Naive thymus-derived CD4-positive, alpha-beta T cell (primary cell): ENCODE measurements around the gene SMIM10L1. TPM values are rescaled to one million over a fixed set of nuclear protein-coding genes. Genes with fewer than 3 reads are reported as not detected.

Experiments
- ATAC-seq: fragments of 150-1000 bp; cut with Tn5 transposase; 2 replicates; pipeline ENCODE4 v1.10.0; 2021; ENCODE audit warnings: mild to moderate bottlenecking, moderate library complexity
- CTCF ChIA-PET: fragments of 350-600 bp; sonication (Branson Sonifier 250); formaldehyde crosslinking; loops from one replicate; lab custom pipeline; 2021; ENCODE audit warnings: antibody characterized with exemption; lab: Charles Lee
- POLR2A ChIA-PET: fragments of 350-600 bp; sonication (Branson Sonifier 250); formaldehyde crosslinking; loops from one replicate; lab custom pipeline; 2021; ENCODE audit warnings: antibody characterized with exemption, inconsistent platforms; lab: Charles Lee
- DNase-seq, 9 donors: peaks; one replicate each; pipeline versions ENCODE4 v3.0.0 to v3.0.0-alpha.2; 2020 to 2022; ENCODE audit warnings: mixed read lengths in 1 of 9
- H3K27ac ChIP-seq: one replicate; pipeline ENCODE4 v1.7.0; 2013; ENCODE audit warnings: mild to moderate bottlenecking, low read depth, low read length, moderate library complexity
- H3K27me3 ChIP-seq, 2 donors: one replicate each; pipeline ENCODE4 v1.7.0; 2013; ENCODE audit warnings: low read length in 2 of 2, mild to moderate bottlenecking in 2 of 2, moderate library complexity in 2 of 2; ENCODE audit not compliant: control insufficient read depth in 2 of 2, insufficient read depth in 2 of 2
- H3K36me3 ChIP-seq, 3 experiments: 1 replicate in 2 of 3; 2 replicates in 1 of 3; pipeline ENCODE4 v1.7.0; 2013; ENCODE audit warnings: low read length in 3 of 3, mild to moderate bottlenecking in 3 of 3, moderate library complexity in 1 of 3; ENCODE audit not compliant: insufficient read depth in 3 of 3, control insufficient read depth in 2 of 3
- H3K4me1 ChIP-seq, 2 donors: one replicate each; pipeline ENCODE4 v1.7.0; 2013; ENCODE audit warnings: low read length in 2 of 2, mild to moderate bottlenecking in 2 of 2, moderate library complexity in 1 of 2; ENCODE audit not compliant: control insufficient read depth in 2 of 2, insufficient read depth in 2 of 2
- H3K4me3 ChIP-seq: 2 replicates; pipeline ENCODE4 v1.7.0; 2013; ENCODE audit warnings: mild to moderate bottlenecking, low read length
- H3K9me3 ChIP-seq, 3 experiments: 1 replicate in 2 of 3; 2 replicates in 1 of 3; pipeline ENCODE4 v1.7.0; 2013; ENCODE audit warnings: low read length in 3 of 3; ENCODE audit not compliant: control insufficient read depth in 2 of 3
- H3K27ac Mint-ChIP-seq, 9 donors: one replicate each; pipeline ENCODE4 v1.8.0; 2020 to 2022; ENCODE audit warnings: mixed read lengths in 9 of 9, mild to moderate bottlenecking in 8 of 9, moderate library complexity in 5 of 9, inconsistent platforms in 2 of 9
- H3K27me3 Mint-ChIP-seq, 5 donors: one replicate each; pipeline ENCODE4 v1.8.0; 2021 to 2022; ENCODE audit warnings: mixed read lengths in 5 of 5, mild to moderate bottlenecking in 1 of 5
- H3K36me3 Mint-ChIP-seq, 5 donors: one replicate each; pipeline ENCODE4 v1.8.0; 2020 to 2022; ENCODE audit warnings: mixed read lengths in 5 of 5, mild to moderate bottlenecking in 3 of 5, inconsistent platforms in 1 of 5
- H3K4me1 Mint-ChIP-seq, 7 donors: one replicate each; pipeline ENCODE4 v1.8.0; 2020 to 2022; ENCODE audit warnings: mixed read lengths in 7 of 7, mild to moderate bottlenecking in 3 of 7, inconsistent platforms in 1 of 7
- H3K4me3 Mint-ChIP-seq, 10 donors: one replicate each; pipeline ENCODE4 v1.8.0; 2020 to 2022; ENCODE audit warnings: mild to moderate bottlenecking in 10 of 10, mixed read lengths in 10 of 10, moderate library complexity in 6 of 10, inconsistent platforms in 2 of 10
- H3K9me3 Mint-ChIP-seq, 11 donors: one replicate each; pipeline ENCODE4 v1.8.0; 2020 to 2022; ENCODE audit warnings: mixed read lengths in 11 of 11, mild to moderate bottlenecking in 4 of 11, inconsistent platforms in 1 of 11, moderate library complexity in 1 of 11
- intact Hi-C, 2 donors: fragments of 100-400 bp; cut with micrococcal nuclease; formaldehyde crosslinking; loops; one replicate each; pipeline ENCODE4 v1.15.1; 2023
- polyA plus RNA-seq, 2 donors: library from polyadenylated mRNA; unstranded; fragments of 300-500 nt; fragmentation: Illumina TruSeq; gene quantifications; one replicate each; pipeline ENCODE4 v1.2.3, GENCODE V29; 2021
- total RNA-seq, 6 experiments: library from RNA in 5 of 6; stranded (reverse) in 5 of 6; gene quantifications; 1 replicate in 5 of 6; 2 replicates in 1 of 6; pipeline ENCODE4 v1.2.3 and lab custom pipeline; 2021 to 2026

Gene SMIM10L1
- total and polyA plus RNA-seq, 7 experiments from 2014 or later = 6.7 to 14.6 (median 8.5) TPM

GRCh38 chr12:11174022-11174421 lies 3.0 kb downstream of the SMIM10L1 start:
- H3K9me3 Mint-ChIP-seq = peaks cover 0 to 2% (median 0%) of the 10 kb centered on the region in 11 donors
- no peak overlapping the region for H3K4me3 ChIP-seq
- H3K27ac Mint-ChIP-seq = no peak overlapping the region
- ATAC-seq (no peak), DNase-seq (no peak)
- no peak overlapping the region for H3K27ac ChIP-seq
- H3K9me3 ChIP-seq = peaks cover 0 to 3% (median 0%) of the 10 kb centered on the region in 3 experiments
- H3K36me3 ChIP-seq = peaks cover 0 to 8% (median 4%) of the 10 kb centered on the region in 3 experiments
- POLR2A ChIA-PET = interaction anchor here (0.6 kb wide), 1 partner anchor 13 kb away, joined by 5 read pairs; no protein-coding TSS in a partner anchor
- peaks cover 27 to 30% of the 10 kb centered on the region in 2 donors for H3K4me1 ChIP-seq
- peaks cover 32 to 58% (median 46%) of the 10 kb centered on the region in 7 donors for H3K4me1 Mint-ChIP-seq
- no peaks in the 10 kb centered on the region for H3K27me3 Mint-ChIP-seq
- no peak overlapping the region for H3K4me3 Mint-ChIP-seq
- CTCF ChIA-PET = interaction anchor here (0.7 kb wide), 1 partner anchor 1717 kb away, joined by 3 read pairs; the partner anchor contains the start of gene GPRC5A
- H3K36me3 Mint-ChIP-seq = peaks cover 5 to 40% (median 39%) of the 10 kb centered on the region in 5 donors
- intact Hi-C loops = loop anchor here (10.0 kb wide), 2 partner anchors 1181 to 1521 kb away; partner anchors contain the start of genes BORCS5 (in 1 of the 2), GPR19 (in 1 of the 2) and MANSC1 (in 1 of the 2)
- H3K27me3 ChIP-seq = no peaks in the 10 kb centered on the region

GRCh38 chr12:11178250-11178649 lies 7.3 kb downstream of the SMIM10L1 start:
- intact Hi-C loops = loop anchor here (10.0 kb wide), 2 partner anchors 1177 to 1517 kb away; partner anchors contain the start of genes BORCS5 (in 1 of the 2), GPR19 (in 1 of the 2) and MANSC1 (in 1 of the 2)
- Mint-ChIP-seq H3K27me3 (peaks cover 0 to 2% (median 0%) of the 10 kb centered on the region in 5 donors), H3K9me3 (no peaks in the 10 kb centered on the region), H3K36me3 (peaks cover 0 to 23% (median 14%) of the 10 kb centered on the region in 5 donors), H3K4me3 (no peak overlapping the region), H3K27ac (no peak overlapping the region), H3K4me1 (peaks cover 5 to 21% (median 13%) of the 10 kb centered on the region in 7 donors)
- ChIA-PET CTCF (no interaction called here), POLR2A (no interaction called here)
- DNase-seq (no peak), ATAC-seq (no peak)
- Histone ChIP-seq H3K27me3 (no peaks in the 10 kb centered on the region), H3K27ac (no peak overlapping the region), H3K4me3 (no peak overlapping the region), H3K9me3 (no peaks in the 10 kb centered on the region), H3K4me1 (no peaks in the 10 kb centered on the region), H3K36me3 (peaks cover 0 to 4% (median 0%) of the 10 kb centered on the region in 3 experiments)

DNA sequence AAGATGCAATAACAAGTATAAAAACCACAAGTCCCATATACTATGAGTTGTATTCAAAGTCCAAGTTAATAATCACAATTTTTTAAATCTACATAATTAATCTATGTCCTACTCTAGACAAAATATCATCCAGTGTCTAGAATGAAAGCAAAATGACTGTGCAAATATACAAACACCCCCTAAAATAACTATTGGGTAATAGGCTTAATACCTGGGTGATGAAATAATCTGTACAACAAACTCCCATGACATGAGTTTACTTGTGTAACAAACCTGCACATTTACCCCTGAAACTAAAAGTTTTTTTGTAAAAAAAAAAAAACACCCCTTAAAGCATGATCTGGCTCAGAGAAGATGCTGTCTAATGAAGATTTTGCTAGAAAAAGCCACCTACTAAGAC lies 11.5 kb downstream of the SMIM10L1 start:
- no peaks in the 10 kb centered on the region for H3K4me1 ChIP-seq
- no peak overlapping the region for H3K4me3 ChIP-seq
- no peaks in the 10 kb centered on the region for H3K36me3 ChIP-seq
- no peak overlapping the region for H3K27ac ChIP-seq
- Mint-ChIP-seq H3K36me3 (peaks cover 0 to 3% (median 0%) of the 10 kb centered on the region in 5 donors), H3K27me3 (peaks cover 0 to 5% (median 0%) of the 10 kb centered on the region in 5 donors), H3K4me3 (no peak overlapping the region), H3K27ac (no peak overlapping the region), H3K9me3 (no peaks in the 10 kb centered on the region), H3K4me1 (peaks cover 0 to 6% (median 0%) of the 10 kb centered on the region in 7 donors)
- no peaks in the 10 kb centered on the region for H3K27me3 ChIP-seq
- ATAC-seq = no peak
- ChIA-PET POLR2A (no interaction called here), CTCF (no interaction called here)
- no peaks in the 10 kb centered on the region for H3K9me3 ChIP-seq
- intact Hi-C loops = no loop called here
- DNase-seq = no peak

DNA sequence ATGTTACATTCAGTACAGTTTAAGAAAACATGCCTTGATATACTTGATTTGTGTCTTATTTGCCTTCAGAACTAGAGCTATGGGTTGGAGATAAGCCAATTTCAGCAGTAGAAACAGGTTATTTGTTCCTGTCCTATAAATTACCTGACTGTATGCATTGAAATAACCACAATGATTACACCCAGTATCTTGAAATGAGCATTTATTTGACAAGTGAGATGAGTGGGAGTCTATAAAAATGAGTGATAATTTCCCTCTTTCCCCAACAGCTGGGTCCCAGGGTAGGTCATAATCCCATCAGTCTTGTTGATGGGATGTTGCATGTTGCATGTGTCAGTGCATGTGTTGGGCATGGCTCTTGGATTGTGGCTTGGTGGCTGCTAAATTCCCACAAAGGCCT lies 12.0 kb downstream of the SMIM10L1 start:
- H3K9me3 ChIP-seq = no peaks in the 10 kb centered on the region
- ATAC-seq (no peak), DNase-seq (no peak)
- Mint-ChIP-seq H3K27me3 (peaks cover 0 to 5% (median 0%) of the 10 kb centered on the region in 5 donors), H3K4me1 (peaks cover 0 to 6% (median 0%) of the 10 kb centered on the region in 7 donors), H3K4me3 (no peak overlapping the region), H3K27ac (no peak overlapping the region), H3K36me3 (peaks cover 0 to 3% (median 0%) of the 10 kb centered on the region in 5 donors), H3K9me3 (no peaks in the 10 kb centered on the region)
- no peaks in the 10 kb centered on the region for H3K4me1 ChIP-seq
- H3K4me3 ChIP-seq = no peak overlapping the region
- CTCF ChIA-PET = no interaction called here
- no peak overlapping the region for H3K27ac ChIP-seq
- no peaks in the 10 kb centered on the region for H3K36me3 ChIP-seq
- POLR2A ChIA-PET = no interaction called here
- intact Hi-C loops = no loop called here
- no peaks in the 10 kb centered on the region for H3K27me3 ChIP-seq

- no peak within 1 kb of the TSS for H3K27ac Mint-ChIP-seq
Measured at GRCh38 chr12:11186837-11187236, 15.8 kb downstream of the SMIM10L1 start, which contains the start of gene TAS2R42. TSS of gene TAS2R42 (minus strand) at chr12:11186937. CDS start at chr12:11186937, 0 bp downstream.

GRCh38 chr12:11202811-11203210 lies 31.8 kb downstream of the SMIM10L1 start:
- intact Hi-C loops = loop anchor here in 1 of 2 donors (5.0 kb wide), 1 partner anchor 966 kb away; no protein-coding TSS in a partner anchor
- ATAC-seq (no peak), DNase-seq (no peak)
- no peaks in the 10 kb centered on the region for H3K36me3 ChIP-seq
- no peak overlapping the region for H3K27ac ChIP-seq
- Mint-ChIP-seq H3K27ac (no peak overlapping the region), H3K4me1 (peaks cover 0 to 3% (median 0%) of the 10 kb centered on the region in 7 donors), H3K27me3 (peaks cover 0 to 10% (median 0%) of the 10 kb centered on the region in 5 donors), H3K9me3 (peaks cover 0 to 11% (median 0%) of the 10 kb centered on the region in 11 donors), H3K36me3 (peaks cover 0 to 15% (median 8%) of the 10 kb centered on the region in 5 donors), H3K4me3 (no peak overlapping the region)
- CTCF ChIA-PET = no interaction called here
- POLR2A ChIA-PET = no interaction called here
- no peaks in the 10 kb centered on the region for H3K9me3 ChIP-seq
- no peak overlapping the region for H3K4me3 ChIP-seq
- no peaks in the 10 kb centered on the region for H3K27me3 ChIP-seq
- H3K4me1 ChIP-seq = no peaks in the 10 kb centered on the region

More at GRCh38 chr12:11186837-11187236, 15.8 kb downstream of the SMIM10L1 start, which contains the start of gene TAS2R42:
- Mint-ChIP-seq H3K4me3 (no peak within 1 kb of the TSS), H3K36me3 (peaks cover 0 to 11% (median 6%) of the 10 kb centered on the region in 5 donors), H3K27me3 (peaks cover 0 to 12% (median 0%) of the 10 kb centered on the region in 5 donors), H3K4me1 (peaks cover 0 to 4% (median 0%) of the 10 kb centered on the region in 7 donors), H3K9me3 (no peaks in the 10 kb centered on the region)
- ChIA-PET CTCF (interaction anchor here (0.7 kb wide), 1 partner anchor 297 kb away, joined by 4 read pairs; no protein-coding TSS in a partner anchor), POLR2A (interaction anchor here (0.7 kb wide), 1 partner anchor 13 kb away, joined by 5 read pairs; no protein-coding TSS in a partner anchor)
- Histone ChIP-seq H3K27me3 (no peaks in the 10 kb centered on the region), H3K4me3 (no peak within 1 kb of the TSS), H3K9me3 (no peaks in the 10 kb centered on the region), H3K27ac (no peak within 1 kb of the TSS), H3K4me1 (no peaks in the 10 kb centered on the region), H3K36me3 (no peaks in the 10 kb centered on the region)
- no peak for DNase-seq
- no peak for ATAC-seq
- intact Hi-C loops = no loop called here
